CD4-positive, alpha-beta T cell treated with Interleukin-12 subunit alpha and Interleukin-12 subunit beta, for 1 hour (primary cell): ENCODE data around the gene S100PBP.

ENCODE experiments used
- DNase-seq: peaks from one replicate; pipeline ENCODE4 v3.0.0-alpha.2; 2020

The S100PBP gene

GRCh38 chr1:32830092-32830852, 12.8 kb downstream of the S100PBP start:
- DNase-seq: no peak

- DNase-seq: no peak
Measured at GRCh38 chr1:32831878-32832277, 14.4 kb downstream of the S100PBP start.

- no peak for DNase-seq
Measured at GRCh38 chr1:32848354-32849063, 31.1 kb downstream of the S100PBP start.

- DNase-seq: no peak
Measured at GRCh38 chr1:32855861-32856617, 38.6 kb downstream of the S100PBP start.

- no peak for DNase-seq
Measured at GRCh38 chr1:32858136-32858535, 40.7 kb downstream of the S100PBP start.

GRCh38 chr1:32858791-32859190, 41.3 kb downstream of the S100PBP start:
- DNase-seq: no peak

GRCh38 chr1:32859915-32860314, 42.5 kb downstream of the S100PBP start:
- no peak for DNase-seq

GRCh38 chr1:32860566-32860965, 43.1 kb downstream of the S100PBP start:
- no peak for DNase-seq

GRCh38 chr1:32861904-32862695, 44.6 kb downstream of the S100PBP start:
- no peak for DNase-seq

GRCh38 chr1:32863218-32863880, 45.9 kb downstream of the S100PBP start:
- no peak for DNase-seq

- no peak for DNase-seq
Measured at GRCh38 chr1:32863881-32864245, 46.4 kb downstream of the S100PBP start.

GRCh38 chr1:32864375-32865019, 47.0 kb downstream of the S100PBP start:
- DNase-seq: no peak

GRCh38 chr1:32865639-32866405, 48.4 kb downstream of the S100PBP start:
- no peak for DNase-seq

GRCh38 chr1:32867151-32867550, 49.7 kb downstream of the S100PBP start:
- DNase-seq: no peak

- DNase-seq: no peak
Measured at GRCh38 chr1:32867671-32868070, 50.2 kb downstream of the S100PBP start.

GRCh38 chr1:32868085-32868484, 50.6 kb downstream of the S100PBP start:
- no peak for DNase-seq

GRCh38 chr1:32868806-32869455, 51.5 kb downstream of the S100PBP start:
- DNase-seq: no peak

- no peak for DNase-seq
Measured at GRCh38 chr1:32869923-32870614, 52.6 kb downstream of the S100PBP start.

GRCh38 chr1:32870615-32871363, 53.3 kb downstream of the S100PBP start, which contains the start of gene FNDC5:
FNDC5 (minus strand) TSS chr1:32870912.
- DNase-seq: no peak
